C4-2B (cell line): ENCODE results near the gene SVOPL.

Experiments
- CTCF ChIP-seq: fragments of 450-650 bp; conservative IDR thresholded peaks from 2 replicates; pipeline ENCODE4 v1.5.1; 2017; ENCODE audit warnings: mild to moderate bottlenecking
- ZFX ChIP-seq: fragments of 450-650 bp; IDR thresholded peaks from 2 replicates; pipeline ENCODE4 v1.6.1; 2017

- TF ChIP-seq CTCF: no peak
- TF ChIP-seq ZFX: no peak
These were observed 87.5 kb downstream of the SVOPL start for GRCh38 chr7:138613630-138614029.
